HG03342 (cell line): Measurements from ENCODE around the gene DDTL.
"Not testable (repeated sequence)": the region's sequence is repeated elsewhere in the genome, so short reads cannot be mapped to it uniquely, and the experiment has no call there.

Experiments
- ATAC-seq: cut with Tn5 transposase; IDR thresholded peaks from one replicate; pipeline ENCODE4 v1.9.1; 2021; ENCODE audit warnings: mild to moderate bottlenecking, moderate library complexity; ENCODE audit not compliant: unreplicated experiment

The DDTL gene

DNA sequence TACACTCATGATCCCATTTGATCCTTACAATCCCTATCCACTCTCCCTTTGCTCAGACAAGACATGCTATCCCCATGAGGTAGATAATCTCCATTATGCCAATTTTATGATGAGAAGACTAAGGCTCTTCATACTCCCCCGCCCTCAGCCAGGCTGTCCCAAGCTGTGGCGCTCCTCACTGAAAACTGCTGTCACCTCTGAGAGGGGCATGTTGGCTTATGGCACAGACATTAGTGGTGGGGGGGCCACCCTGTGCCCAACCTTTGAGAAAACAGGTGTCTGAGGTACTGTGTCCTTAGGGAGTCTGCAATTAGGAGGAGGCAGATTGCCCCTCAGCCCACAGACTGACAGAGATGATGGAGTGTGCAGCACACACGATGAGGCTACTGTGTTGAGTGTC, 2.4 kb downstream of the DDTL start:
- no peak for ATAC-seq

DNA sequence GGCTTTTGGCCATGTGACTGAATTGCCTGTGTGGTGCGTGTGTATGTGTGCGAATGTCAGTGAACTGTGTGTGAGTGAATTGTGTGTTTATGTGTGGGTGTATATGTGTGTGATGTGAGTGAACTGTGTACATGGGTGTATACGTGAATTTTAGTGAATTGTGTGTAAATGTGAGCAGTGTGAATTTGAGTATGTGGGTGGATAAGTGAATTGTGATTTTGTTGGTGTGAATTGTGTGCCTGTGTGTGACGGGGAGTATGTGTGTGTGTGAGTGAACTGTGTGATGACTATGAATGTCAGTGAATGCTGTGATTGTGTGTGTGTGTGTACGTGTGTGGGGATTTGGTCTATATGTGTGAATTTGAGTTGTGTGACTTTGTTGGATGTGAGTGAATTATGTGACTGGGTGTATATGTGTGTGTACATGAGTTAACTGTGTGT, 3.5 kb downstream of the DDTL start:
- ATAC-seq, result no peak

- no peak for ATAC-seq
These were observed 4.3 kb downstream of the DDTL start for GRCh38 chr22:23970816-23971486.

- not testable (repeated sequence) for ATAC-seq
These were observed 5.2 kb downstream of the DDTL start for GRCh38 chr22:23971927-23972326.

DNA sequence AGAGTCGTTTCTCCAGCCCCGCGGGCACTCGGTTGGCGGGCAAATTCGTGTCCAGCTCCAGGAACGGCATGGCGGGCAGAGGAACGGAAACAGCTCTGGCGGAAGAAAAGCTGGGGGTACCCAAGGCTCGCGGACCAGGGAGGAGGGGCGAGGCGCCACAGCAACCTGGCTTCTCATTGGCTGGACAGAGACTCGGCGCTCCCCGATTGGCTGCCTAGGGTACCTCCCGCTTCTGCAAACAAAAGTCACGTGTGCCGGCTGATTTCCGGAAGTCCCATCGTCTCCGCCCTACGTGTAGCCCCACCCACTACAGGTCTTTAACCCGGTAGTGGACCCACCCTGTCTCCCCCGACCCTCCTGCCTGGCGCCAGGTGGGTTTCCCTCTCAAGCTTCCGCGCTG, 7.7 kb downstream of the DDTL start, which contains the start of gene DDT:
TSS of gene DDT (minus strand) at position 97 of the 400 bp plus-strand sequence. CDS start at position 70, 27 bp downstream.
- peak; percentile 89 for ATAC-seq

DNA sequence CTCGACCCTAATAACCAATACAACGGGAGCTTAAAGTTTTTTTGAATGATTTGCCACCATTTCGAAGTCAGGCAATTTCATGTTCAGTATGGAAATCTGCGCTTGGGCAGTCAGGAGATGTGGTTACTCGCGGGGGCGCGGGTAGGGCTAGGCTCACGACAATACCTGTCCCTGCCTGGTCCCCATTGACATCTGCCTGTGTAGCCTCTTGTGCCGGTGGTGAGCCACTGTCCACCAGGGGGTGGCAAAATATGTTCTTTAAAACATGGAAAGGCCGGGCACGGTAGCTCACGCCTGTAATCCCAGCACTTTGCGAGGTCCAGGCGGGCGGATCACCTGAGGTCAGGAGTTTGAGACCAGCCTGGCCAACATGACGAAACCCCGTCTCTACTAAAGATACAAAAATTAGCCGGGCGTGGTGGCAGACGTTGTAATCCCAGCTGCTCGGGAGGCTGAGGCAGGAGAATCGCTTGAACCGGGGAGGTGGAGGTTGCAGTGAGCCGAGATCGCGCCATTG, 8.2 kb downstream of the DDTL start:
- ATAC-seq, result peak; percentile 34

DNA sequence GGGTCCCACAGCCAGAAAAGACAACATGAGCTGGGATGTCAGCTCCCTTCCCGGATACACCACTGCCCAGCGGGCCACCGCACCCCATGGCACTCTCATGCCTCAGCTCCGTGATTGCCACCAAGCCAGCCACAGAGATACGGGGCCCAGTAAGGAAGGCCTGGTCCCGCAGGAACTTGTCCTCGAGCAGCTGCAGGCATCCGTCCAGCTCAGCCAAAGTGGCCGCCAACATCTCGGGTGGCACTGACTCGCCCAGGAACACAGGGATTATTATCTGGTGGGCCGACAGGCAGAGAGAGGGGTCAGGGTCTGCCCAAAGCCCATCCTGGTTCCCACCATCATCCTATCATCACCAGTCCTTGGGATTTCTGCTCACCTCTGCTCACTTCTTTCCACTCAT, 10.6 kb downstream of the DDTL start:
- not testable (repeated sequence) for ATAC-seq

GRCh38 chr22:23979557-23980240, 13.0 kb downstream of the DDTL start, which contains the start of gene GSTT2:
TSS of gene GSTT2 (plus strand) at chr22:23980134.
- ATAC-seq, result not testable (repeated sequence)

GRCh38 chr22:23980567-23980966, 13.9 kb downstream of the DDTL start:
- ATAC-seq, result not testable (repeated sequence)

DNA sequence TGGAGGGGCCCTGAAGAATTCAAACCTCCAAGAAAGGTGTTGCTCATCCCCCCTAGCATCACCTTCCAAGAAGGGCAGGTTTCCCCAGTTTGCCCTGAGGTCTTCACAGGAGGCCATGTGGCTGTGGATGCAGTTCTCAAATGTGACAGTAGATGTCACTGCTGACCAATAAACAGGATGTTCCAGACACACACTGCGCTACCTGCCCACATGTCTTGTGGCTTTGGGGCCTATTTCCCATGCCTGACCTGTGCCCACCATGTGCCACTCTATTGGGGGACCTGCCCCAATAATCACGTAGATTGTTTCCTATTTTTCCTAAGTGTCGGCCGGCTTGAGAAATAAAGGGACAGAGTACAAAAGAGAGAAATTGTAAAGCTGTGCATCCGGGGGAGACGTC, 17.7 kb downstream of the DDTL start:
- no peak for ATAC-seq

DNA sequence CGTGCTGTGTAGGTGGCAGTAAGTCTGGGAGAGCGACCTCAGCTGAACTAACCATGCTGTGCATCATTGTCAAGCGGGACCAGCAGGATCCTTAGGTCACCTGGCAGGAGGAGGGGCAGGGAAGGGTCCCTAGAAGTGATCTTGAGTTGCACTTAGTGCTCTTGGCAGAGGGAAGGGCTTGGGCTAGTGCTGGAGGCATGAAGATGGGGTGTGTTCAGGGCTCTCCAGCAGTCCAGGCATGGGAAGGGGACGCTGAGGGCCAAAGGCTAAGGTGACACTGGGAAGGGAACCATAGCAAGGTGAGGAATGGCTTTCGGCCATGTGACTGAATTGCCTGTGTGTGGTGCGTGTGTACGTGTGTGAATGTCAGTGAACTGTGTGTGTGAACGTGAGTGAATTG, 19.4 kb downstream of the DDTL start:
- ATAC-seq, result not testable (repeated sequence)

- ATAC-seq, result not testable (repeated sequence)
These were observed 20.0 kb downstream of the DDTL start for GRCh38 chr22:23986538-23987178.

DNA sequence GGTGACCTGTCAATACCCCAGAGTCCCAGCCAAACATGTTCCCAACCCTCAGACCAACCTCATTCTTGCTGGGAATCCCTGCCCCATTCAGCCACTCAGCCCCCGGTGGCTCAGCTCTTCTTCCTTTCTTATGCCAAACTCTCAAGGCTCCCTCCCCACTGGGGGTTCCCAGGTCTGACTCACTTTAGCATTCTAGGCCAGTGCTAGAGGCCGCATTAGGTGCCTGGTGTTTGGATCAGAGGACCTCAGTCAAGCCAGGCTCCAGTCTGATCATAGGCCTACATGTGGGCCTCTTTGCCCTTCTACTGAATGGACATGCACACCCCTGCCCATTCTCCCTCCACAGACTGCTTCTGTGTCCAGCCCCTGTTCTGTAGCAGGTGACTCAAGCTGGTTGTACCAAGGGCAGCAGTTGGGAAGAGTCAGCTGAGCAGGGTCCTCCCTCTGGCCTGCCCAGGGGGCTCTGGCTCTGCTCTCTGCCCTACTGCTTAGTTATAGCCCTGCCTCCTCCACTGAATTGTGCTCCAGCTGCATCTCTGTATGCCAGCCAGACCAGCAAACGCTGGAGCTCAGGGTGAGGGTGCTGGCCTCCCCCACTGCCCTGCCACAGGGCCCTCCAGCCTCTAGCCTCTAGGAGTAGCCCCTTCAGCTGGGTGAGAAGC, 23.0 kb downstream of the DDTL start:
- ATAC-seq, result not testable (repeated sequence)

- ATAC-seq, result not testable (repeated sequence)
These were observed 26.4 kb downstream of the DDTL start for GRCh38 chr22:23993080-23993479.

DNA sequence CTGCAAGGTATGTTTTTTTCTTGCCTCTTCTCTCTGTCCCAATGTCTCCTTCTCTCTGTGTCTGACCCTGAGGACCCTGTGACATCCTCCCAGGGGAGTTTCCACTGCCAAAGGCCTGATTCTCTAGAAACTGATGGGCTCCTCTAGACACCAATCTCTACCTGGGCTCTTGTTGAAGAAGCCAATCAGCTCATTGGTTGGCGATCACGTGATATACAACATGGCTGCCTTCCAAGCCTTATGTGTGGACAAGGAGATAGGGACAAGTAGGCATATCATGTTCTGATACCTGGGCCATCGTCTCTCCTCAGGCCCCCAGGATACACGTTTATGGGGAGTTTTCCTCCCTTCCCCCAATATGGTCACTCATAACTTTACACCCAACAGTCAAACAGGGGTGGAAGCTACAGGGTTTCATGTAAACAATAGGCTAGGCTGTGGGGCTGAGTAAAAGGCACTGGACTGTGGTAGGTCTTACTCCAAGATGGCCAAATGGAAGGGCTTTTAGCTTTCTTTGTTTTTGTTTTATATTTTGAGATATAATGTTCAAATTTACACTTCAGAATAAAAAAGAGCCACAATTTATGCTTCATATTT, 27.0 kb downstream of the DDTL start:
- not testable (repeated sequence) for ATAC-seq

- ATAC-seq, result no peak
These were observed 30.4 kb downstream of the DDTL start for GRCh38 chr22:23997092-23997491.

- ATAC-seq, result not testable (repeated sequence)
These were observed 33.1 kb downstream of the DDTL start for GRCh38 chr22:23999779-24000178.

DNA sequence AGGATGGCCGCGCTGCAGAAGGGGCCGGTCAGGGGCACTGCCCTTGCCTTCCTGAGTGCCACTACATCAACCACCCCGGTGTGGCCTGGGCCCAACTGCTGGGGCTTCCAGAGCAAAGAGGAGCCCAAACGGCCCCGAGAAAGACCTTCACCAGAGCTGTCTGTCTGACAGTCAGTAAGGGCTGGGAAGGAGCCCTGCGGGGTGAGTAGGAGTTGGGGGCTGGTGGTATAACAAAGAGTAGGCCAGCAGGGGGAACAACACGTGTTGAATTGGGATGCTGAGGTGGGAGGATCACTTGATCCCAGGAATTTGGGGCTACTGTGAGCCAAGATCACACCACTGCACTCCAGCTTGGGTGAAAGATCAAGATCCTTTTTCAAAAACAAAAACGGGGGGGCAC, 34.6 kb downstream of the DDTL start:
- ATAC-seq, result no peak

- ATAC-seq, result no peak
These were observed 35.6 kb downstream of the DDTL start for GRCh38 chr22:24002272-24002671.

- ATAC-seq, result no peak
These were observed 36.2 kb downstream of the DDTL start for GRCh38 chr22:24002851-24003250.

GRCh38 chr22:24003887-24004286, 37.2 kb downstream of the DDTL start:
- ATAC-seq, result no peak
